Cardiac septum (tissue), 1 donor: ENCODE measurements around the gene C11orf21. TPM values are rescaled to one million over a fixed set of nuclear protein-coding genes. Genes with fewer than 3 reads are reported as not detected.

Experiments used
- DNase-seq: peaks from one replicate; pipeline ENCODE4 v3.0.0-alpha.2; 2020; ENCODE audit warnings: low spot score
- intact Hi-C: fragments of 100-400 bp; cut with DNase I; formaldehyde crosslinking; loops from one replicate; pipeline ENCODE4 v1.14.0; 2022
- total RNA-seq: library from RNA; stranded (reverse); fragmentation: NEBNext Ultra II Directional; extraction: Animal tissue kit (Norgen Biotek cat#: 25700); gene quantifications from one replicate; pipeline ENCODE4 v1.2.1, GENCODE V29; 2021
- donor health status: DM: no; HTN: no; CAD: no.

C11orf21 gene
- total RNA-seq, 1 donor from 2014 or later = 23.2 TPM

DNA sequence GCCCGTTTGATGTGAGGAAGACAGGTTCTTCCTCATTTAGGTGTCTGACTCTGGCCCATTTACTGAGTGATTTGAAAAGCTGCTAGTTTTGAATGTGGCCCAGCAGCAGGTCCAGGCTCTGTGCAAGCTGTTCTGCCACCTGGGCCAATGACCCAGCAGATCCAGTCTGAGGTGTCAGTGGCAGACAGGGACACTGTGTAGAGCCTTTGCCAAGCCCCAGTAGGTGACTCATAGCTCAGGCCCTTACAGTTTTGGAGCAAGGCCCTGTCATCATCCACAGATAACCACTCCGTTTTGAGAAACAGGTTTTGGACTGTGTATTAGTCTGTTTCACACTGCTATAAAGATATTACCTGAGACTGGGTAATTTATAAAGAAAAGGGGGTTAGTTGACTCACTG lies 24.0 kb upstream of the C11orf21 start:
- DNase-seq = peak; percentile 78
- intact Hi-C loops = loop anchor here (5.0 kb wide), 1 partner anchor 42 kb away; no protein-coding TSS in a partner anchor

DNA sequence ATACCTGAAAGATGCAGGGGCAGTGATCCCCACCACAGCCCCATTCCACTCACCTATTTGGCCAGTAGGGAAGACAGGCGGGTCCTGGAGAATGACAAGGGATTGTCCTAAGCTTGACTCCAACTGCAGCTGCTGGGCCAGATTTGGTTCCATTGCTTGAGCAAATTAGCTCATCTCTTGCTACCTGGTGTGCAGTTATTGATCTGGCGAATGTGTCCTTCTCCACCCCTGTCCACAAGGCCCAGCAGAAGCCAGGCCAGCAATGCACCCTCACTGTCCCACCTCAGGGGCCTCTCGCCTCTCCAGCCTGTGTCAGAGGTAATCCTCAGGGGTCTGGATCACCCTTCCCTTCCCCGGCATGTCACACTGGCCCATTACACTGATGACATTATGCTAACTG lies 23.4 kb upstream of the C11orf21 start:
- no peak for DNase-seq
- intact Hi-C loops = loop anchor here (5.0 kb wide), 1 partner anchor 42 kb away; no protein-coding TSS in a partner anchor

DNA sequence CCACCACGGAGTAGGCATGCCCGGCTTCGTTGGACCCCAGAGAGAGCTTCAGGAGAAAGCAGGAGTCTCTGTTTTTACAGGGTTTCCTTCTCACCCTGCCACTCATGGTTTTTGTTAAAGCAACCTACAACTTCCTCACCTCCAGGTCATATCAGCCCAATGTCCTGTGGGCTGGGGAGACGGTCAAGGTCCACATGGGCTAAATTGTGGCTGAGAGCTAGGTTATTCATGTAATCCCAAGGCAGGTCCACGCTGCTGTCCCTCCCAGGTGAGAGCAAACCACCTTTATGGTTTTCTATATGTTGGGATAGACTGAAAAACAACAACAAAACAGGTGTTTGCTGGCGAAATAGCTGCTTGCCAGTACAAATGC lies 19.6 kb upstream of the C11orf21 start:
- intact Hi-C loops = no loop called here

DNA sequence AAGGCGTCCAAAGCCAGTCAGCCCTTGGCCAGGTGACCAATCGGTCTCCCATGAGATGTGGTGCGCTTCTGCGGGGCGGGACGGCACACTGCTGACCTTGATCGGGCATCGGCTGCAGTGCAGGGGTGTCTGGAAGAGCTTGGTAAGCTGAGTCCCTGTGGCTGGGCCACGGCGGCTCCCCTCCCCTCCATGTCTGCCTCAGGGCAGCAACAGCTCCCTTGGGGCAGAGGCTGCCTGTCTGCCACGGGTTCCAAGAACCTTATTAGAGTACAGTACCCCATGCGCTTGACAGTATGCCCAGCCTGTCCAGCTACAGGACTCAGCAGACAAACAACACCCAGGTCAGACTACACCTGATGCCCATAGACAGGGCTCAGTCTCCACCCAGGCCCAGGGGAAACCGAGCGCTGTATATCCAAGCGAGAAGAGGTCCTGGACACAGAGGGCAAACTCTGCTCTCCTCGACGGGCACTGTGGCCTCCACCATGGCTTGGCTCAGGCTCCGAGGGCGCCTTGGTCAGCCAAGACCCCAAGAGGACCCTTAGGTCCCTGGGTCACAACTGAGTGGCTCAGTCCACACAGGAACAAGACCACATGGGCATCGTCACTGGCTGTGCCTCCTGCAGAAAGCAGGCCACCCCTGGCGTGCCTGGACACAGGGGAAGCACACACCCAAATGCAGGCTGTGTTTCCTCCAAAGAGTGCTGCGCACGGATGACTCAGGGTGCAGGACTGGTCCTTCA lies 19.0 kb upstream of the C11orf21 start:
- intact Hi-C loops = no loop called here
- peak; percentile 60 for DNase-seq

More for the DNA sequence above, 19.6 kb upstream of the C11orf21 start:
- no peak for DNase-seq

DNA sequence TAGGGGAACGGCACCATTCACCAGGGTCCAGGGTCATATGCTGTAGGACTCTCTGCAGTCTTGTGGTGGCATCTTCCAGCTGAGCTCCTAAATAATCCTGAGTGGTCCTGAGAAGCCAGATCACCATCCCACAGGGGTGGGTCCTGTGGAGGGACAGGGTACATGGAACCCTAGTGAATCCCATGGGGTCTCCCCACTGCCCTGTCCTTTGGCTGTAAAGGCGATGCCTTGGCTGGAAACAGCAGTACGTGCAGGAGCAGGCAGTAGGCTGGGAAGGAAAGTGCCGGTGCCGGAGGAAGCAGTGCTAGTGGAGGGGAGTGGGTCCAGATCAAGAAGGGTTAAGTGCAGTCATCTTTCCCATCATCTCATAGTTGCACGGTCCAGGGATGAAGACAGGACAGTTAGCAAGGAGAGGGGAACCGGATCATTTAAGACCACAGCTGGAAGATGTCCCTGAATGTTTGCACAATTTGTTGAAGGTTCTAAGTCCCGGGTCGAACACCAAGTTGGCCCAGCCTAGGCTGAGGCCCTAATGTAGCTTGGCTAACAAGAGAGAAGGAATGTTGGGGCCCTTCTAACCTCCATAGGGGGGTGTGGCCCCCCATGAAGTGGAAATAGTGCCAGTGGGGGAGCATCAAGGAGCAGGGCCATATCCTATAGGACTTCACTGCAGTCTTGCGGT lies 18.2 kb upstream of the C11orf21 start:
- peak; percentile 41 for DNase-seq
- intact Hi-C loops = no loop called here

DNA sequence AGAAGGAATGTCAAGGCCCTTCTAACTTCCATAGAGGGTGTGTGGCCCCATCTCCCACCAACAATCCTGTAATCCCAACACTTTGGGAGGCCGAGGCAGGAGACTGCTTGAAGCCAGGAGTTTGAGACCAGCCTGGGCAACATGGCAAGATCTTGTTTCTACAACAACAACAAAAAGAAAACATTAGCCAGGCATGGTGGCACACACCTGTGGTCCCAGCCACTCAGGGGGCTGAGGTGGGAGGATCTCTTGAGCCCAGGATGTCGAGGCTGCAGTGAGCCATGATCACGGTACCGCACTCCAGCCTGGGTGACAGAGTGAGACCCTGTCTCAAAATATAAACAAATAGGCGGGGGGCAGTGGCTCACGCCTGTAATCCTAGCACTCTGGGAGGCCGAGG lies 17.0 kb upstream of the C11orf21 start:
- intact Hi-C loops = no loop called here
- peak; percentile 39 for DNase-seq

DNA sequence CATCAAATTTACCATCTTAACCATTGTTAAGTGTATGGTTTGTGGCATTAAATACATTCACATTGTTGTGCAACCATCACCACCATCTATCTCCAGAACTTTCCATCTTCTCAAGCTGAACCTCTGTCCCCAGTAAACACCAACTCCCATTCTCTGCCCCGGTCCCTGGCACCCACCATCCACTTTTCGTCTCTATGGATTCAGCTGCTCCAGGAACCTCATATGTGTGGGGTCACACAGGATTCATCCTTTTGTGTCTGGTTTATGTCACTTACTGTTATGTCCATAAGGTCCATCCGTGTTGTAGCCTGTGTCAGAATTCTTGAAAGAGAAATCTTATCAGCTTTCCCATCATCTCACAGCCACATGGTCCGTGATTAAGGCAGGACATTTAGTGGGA lies 16.4 kb upstream of the C11orf21 start:
- intact Hi-C loops = no loop called here
- DNase-seq = peak; percentile 1

DNA sequence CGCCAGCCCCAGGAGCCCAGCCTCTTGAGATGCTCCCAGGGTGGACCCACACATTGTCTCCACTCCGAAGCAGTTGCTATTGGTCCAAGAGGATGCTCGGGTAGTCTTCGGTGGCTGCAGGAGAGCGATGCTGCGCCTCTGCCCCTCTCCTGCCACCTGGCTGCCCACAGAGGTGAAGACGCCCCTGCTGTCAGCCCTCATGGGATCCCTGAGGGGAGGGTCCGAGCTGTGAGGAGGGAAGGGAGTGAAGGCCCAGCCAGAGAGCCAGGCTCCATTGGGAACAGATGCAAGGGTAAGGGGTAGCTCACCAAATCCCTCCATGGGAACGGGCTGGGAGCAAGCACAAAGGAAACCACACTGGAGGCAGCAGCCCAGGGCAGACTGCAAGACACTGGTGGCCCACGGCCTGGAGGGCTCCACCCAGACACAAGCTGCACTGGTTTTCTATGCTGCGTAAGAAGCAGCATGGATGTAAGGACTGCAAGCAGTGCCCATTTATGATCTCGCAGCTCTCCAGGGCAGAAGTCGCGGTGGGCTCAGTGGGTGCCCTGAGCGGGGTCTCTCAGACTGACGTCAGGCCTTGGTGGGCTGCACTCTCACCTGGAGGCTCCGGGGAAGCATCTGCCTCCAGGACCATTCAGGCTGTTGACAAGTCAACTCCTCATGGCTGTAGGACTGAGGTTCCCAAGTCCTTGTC lies 15.8 kb upstream of the C11orf21 start:
- peak; percentile 74 for DNase-seq
- intact Hi-C loops = no loop called here

DNA sequence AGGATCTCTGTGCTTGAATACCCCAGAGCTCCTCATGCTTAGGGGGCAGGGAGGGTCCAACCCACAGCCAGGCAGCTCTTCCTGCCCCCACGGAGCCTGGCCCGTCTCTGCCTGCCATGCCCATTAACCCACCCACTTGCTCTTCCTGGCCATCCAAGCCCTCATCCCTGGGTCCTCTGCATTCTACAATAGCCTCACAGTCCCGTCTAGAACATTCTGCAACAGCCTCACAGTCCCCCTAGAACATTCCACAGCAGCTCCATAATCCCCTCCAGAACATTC lies 15.2 kb upstream of the C11orf21 start:
- no peak for DNase-seq
- intact Hi-C loops = no loop called here

DNA sequence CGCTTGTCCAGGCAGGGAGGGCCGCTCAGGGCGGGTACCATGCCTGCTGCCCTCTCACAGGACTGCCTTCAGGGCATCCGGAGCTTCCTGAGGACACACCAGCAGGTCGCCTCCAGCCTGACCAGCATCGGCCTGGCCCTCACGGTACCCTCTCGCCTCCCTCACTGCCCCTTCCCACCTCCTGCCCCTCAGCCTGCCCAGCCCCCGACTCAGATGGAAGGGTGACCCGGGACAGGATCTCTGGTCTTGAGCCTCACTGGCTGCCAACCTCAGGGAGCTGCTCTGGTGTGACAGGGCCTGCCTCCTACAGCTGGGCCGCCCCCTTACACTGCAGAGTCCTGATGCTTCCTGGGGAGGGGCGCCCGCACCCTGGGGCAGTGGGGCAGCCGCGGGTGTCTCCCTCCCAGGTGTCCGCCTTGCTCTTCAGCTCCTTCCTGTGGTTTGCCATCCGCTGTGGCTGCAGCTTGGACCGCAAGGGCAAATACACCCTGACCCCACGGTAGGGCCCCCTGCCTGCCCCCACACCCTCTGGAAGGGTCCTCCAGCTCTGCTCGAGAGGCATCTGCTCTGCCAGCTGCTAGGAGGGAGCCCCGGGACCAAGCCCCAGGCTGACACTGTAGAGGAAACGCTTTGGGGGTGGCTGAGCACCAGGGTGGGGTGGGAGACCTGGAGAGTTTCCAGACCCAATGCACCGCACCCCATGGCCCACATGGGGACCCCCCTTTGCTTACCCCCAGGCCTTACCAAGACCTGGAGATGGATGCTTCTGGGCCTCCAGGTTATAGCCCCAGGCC lies 14.6 kb upstream of the C11orf21 start:
- intact Hi-C loops = no loop called here

DNA sequence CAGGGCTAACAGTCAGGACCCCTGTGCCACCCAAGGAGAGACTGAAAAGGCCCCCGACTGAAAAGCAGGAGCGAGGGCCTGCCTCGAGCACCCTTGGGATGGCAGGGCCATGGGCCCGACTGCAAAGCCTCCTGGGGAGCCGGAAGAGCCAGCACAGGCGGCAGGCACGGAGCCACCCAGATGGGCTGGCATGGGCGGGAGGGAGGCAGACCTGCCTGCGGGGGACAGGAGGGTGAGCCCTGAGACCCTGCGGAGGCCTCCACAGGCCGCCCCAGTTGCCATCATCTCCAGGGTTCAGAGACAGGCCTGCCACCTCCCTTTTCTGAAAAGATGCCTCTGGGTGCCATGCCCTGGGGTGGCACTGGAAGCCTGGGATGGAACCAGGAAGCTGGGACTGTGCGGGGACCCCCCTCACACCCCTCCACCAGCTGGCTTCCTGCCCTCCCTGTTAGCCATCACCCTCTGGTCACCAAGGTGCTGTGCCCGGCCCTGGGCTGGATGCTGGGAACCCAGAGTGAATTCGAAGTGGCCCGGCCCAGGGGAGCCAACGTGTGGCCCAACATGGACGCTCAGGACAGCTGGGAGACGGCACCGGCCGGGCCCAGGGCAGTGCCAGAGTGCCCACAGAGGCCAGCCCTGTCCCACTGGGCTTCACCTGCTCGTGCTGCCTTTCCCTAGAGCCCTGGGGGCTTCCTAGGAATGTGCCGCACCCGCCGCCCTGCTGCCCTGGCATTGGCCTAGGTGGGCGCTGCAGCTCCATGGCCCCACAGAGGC lies 13.9 kb upstream of the C11orf21 start:
- intact Hi-C loops = loop anchor here (1.0 to 2.0 kb wide), 2 partner anchors 60 to 75 kb away; no protein-coding TSS in a partner anchor
- peak; percentile 70 for DNase-seq

More for the DNA sequence above, 14.6 kb upstream of the C11orf21 start:
- peak; percentile 62 for DNase-seq

DNA sequence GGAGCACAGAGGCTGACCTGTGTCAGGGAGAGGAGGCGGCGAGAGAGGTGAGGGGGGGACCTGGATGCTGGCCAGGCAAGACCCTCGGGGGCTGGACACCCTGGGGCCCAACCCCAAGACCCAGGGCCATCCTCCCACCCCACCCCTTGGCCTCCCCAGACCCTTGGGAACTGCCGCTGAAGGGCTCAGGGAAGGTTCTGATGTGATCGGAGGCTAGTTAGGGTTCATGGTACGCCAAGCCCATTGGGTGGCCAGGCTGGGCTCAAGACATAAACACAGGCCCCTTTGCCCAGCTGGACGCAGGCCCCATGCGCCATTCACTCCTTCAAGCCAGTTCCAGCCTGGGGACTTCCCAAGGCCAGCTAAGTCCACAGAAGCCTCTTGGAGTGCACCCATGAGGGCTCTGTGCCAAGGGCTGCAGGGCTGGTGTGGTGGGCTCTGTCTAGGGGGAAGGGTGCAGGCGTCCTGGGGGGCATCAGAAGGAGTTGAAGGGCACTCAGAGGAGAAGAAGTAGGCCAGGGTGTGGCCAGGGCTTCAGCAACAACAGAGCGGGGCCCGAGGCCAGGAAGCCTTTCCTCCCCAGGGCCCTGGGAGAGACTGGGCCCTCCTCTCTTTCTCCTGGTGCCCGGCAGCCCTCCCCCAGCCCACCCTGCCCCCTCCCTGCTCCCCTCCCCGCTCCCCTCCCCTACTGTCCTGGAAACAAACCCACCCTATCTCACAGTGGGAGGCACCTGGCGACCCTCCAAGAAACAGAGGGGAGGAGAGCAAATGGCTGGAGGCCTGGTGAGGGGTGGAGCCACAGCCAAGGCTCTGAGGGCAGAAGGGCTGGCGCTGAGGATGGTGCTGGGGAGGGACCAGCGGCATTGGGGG lies 13.0 kb upstream of the C11orf21 start:
- peak; percentile 95 for DNase-seq
- intact Hi-C loops = loop anchor here (1.0 to 2.0 kb wide), 2 partner anchors 61 to 76 kb away; no protein-coding TSS in a partner anchor

DNA sequence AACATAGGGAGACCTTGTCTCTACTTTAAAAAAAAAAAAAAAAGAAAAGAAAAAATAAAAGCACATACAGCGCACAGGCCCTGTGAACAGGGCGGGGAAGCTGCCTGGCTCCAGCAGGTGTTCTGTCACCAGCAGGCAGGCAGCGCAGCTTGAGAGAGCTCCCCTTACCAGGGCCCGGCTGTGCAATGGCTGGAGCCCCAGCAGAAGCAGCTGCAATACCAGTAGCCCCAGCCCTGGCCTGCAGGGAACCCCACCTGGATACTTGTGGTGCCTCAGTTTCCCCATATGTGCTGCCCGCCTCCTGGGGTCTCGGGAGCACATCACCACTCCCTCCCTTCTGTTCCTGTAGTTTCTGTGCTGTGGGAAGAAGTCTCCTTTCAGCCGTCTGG lies 12.4 kb upstream of the C11orf21 start:
- intact Hi-C loops = loop anchor here (2.0 kb wide), 1 partner anchor 77 kb away; no protein-coding TSS in a partner anchor
- DNase-seq = no peak

DNA sequence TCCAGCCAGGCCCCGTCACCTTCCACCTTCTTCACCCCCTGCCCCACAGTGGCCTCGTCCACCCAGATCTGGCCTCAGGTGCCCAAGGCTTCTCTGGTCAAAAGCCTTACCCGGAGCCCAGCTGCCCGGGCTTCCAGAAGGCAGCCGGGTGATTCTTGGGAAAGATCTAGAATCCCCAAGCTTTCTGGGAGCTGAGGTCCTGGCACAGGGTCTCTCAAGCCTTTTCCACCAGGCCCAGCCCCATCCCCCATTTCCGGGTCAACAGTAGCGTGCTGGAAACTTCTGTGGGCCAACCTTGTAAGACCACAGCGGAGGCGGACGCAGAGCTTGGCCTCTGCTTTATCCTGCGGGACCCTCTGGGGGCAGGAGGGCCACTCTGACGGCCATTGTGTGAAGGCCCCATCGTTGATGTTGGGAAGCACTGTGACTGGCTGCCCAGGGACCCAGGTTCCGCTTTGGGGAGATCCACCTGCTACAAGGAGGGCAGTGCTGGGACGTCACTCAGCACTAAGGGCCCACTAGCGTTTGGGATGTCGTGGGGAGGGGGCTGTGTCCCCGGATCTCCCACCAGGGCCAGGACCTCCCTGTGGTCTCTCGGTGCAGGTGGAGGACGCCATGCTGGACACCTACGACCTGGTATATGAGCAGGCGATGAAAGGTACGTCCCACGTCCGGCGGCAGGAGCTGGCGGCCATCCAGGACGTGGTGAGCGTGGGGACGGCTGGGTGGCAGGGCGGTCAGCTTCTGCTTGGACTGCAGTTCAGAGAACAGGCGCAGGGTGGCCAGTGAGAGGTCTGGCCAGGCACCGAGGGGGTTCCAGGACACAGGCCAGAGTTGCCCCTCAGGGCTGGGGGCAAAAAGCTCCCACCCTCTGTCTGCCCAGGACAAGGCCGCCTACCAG lies 11.6 kb upstream of the C11orf21 start:
- no peak for DNase-seq
- intact Hi-C loops = no loop called here

DNA sequence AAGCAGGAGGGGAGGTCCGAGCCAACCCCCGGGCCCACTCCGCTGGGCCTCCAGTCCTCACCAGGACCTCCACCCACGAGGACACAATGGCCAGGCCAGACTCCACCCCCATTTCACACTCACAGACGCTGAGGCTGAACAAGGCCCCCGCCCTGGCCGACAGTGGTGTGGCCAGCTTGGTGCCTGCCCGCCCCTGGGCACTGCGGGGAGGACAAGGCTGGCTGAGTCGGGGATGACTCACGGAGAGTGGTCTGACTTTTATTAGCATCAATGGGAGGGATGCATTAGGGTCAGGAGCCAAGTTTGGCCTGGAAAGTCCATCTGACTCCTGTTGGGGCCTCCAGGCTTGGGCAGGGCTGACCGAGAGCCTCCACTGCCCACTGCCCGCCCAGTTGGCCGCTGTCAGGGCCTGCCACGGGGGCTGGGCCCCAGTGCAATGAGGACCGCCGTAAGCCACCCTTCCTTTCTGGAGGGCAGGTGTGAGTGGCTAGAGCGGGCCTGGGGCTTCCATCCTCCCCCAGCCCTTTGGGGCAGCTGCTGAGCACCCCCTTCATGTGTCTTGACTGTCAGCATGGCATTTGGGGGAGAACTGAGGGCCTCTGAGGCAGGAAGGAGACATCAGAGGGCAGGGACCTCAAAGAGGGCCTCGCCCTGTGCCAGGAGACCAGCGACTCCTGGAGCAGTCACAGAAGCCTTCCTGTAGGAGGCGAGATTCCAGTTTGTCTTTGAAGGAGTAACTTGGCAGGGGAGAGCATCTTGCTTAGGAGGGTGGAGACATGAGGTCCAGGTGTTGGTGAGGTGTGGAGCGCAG lies 10.7 kb upstream of the C11orf21 start:
- intact Hi-C loops = no loop called here
- DNase-seq = no peak
